Forelimb muscle (tissue), 1 donor: ENCODE measurements around the gene SMIM29. TPM values are rescaled to one million over a fixed set of nuclear protein-coding genes. Genes with fewer than 3 reads are reported as not detected.
"Not testable (repeated sequence)": the region's sequence is repeated elsewhere in the genome, so short reads cannot be mapped to it uniquely, and the experiment has no call there.

Experiments
- DNase-seq: peaks from one replicate; pipeline ENCODE4 v3.0.0-alpha.2; 2013; ENCODE audit warnings: low read depth
- polyA plus RNA-seq: library from polyadenylated mRNA; unstranded; fragments of 120-200 nt; gene quantifications from one replicate; pipeline ENCODE4 v1.2.1, GENCODE V29; 2013; ENCODE audit not compliant: insufficient read length

Gene SMIM29
- polyA plus RNA-seq, result 7.6 TPM

DNA sequence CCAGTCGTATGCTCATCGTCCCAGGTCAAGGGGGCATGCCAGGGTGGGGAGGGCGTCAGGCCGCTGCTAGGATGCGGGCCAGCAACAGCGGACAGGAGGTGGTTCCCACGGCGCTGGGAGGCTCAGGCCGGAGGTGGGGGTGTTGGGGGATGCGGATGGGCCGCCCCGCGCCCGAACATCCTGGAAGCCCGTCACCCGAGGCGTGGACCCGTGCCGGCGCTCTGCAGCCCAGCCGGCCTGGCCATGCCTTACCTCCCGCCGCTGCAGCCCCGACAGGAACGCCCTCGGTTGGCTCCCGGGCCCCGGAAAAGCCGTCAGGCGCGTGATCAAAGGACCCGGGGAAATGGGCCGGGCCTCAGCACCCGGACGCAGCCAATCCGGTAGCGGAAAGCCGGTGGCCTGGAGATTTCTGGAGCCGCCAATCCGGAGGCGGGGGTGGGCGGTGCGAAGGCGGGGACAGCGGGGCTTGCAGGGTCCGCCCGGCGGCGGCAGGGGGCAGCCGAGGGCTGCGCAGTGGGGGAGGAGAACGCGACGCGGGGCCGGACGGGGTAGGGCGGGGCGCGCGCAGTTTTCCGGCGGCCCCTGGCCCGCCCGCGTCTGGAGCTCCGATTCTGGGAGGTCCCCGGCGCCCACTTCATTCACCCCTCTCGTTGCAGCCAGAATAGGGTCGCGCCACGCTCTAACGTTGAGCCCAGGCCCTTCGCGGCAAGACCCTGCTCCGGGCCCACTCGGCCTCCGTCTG, at the start of gene SMIM29:
TSS of gene SMIM29 (minus strand) at position 280 of the 742 bp plus-strand sequence. CDS start 1,215 bp downstream, outside the sequence.
- peak; percentile 62 for DNase-seq

DNA sequence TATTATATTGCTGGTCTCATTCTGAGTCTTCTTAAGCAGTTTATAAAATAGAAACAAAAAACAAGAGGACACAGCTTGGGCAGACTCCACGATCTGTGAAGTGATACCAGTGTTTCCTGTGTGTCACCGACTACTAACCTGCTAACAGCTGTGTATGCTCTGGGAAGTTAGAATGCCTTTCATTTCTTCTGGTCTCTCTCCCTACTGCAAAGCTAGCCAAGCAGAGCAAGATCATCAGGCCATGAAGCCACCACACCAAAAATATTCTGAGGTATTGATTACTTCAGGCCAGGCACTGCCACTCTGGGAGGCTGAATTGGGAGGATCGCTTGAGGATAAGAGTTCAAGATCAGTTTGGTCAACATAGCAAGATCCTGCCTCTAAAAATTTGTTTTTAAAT, 46.9 kb upstream of the SMIM29 start:
- no peak for DNase-seq

DNA sequence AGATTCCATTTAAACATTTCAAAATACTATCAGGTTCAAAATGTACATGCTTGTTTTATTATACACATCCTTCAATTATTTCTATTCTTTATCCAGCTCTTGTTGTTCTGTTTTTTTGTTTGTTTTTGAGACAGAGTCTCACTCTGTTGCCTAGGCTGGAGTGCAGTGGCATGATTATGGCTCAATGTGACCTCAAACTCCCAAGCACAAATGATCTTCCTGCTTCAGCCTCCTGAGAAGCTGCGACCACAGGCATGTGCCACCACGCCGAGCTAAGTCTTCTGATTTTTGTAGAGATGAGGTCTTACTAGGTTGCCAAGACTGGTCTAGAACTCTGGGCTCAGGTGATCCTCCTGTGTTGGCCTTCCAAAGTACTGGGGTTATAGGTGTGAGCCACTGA, 44.1 kb upstream of the SMIM29 start:
- DNase-seq, result no peak

DNA sequence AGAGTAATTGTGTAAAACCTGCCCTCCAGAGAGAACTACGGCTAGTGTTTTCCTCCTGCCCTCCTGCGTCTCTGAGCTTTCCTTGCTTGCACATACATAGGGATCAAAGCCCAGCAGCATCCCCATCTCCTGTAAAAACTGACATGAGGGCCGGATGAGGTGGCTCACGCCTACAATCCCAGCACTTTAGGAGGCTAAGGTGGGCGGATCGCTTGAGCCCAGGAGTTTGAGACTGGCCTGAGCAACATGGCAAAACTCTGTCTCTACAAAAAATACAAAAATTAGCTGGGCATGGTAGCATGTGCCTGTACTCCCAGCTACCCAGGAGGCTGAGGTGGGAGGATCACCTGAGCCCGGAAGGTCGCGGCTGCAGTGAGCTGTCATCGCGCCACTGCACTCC, 40.3 kb upstream of the SMIM29 start:
- DNase-seq, result no peak

DNA sequence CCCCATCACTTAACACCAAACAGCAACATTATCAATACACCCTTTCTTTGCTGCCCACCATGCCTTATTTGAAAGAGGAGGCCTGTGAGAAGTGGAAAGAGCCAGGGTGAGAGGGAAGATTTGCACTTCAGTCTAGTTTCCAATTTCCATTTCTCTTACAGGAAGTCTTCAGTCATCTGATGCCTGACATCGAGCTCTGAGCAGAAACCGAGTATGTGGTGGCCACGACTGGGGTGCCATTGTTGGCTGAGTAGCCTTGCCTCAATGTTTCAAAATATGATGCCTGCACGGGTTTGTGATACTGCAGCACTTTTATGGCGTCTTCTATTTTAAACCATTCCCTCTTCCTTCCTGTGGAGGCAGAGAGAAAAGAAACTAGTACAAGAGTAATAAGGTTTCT, 39.8 kb upstream of the SMIM29 start:
- DNase-seq, result no peak

DNA sequence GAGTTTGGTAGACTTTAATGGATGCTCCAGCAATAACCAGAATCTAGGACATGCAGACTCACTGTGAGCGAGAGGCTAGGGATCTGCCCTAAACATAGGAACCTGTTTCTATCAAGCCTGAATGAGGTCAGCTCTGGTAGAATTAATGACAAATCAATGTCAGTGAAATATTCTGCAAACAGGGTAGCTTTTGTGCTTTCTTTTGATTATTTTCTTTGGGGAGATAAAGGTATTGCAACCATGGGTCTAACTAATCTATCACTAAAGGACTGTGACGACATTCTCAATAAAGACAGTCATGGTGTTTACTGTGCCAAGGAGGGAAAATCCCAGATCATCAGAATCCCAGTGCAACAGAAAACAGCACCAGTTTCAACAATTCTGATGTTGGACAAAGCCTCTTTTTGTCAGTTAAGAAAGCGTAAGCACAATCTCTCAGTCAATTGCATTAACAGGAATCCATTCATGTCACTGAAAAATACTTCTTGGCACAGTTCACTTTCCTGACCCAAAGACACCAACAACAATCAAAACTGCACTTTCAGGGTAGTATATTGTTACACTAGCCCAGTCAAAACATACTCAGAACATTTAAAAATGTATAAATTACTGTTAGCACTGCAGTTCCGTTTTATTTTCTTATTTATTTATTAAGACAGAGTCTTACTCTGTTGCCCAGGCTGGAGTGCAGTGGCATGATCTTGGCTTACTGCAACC, 36.8 kb upstream of the SMIM29 start:
- no peak for DNase-seq

DNA sequence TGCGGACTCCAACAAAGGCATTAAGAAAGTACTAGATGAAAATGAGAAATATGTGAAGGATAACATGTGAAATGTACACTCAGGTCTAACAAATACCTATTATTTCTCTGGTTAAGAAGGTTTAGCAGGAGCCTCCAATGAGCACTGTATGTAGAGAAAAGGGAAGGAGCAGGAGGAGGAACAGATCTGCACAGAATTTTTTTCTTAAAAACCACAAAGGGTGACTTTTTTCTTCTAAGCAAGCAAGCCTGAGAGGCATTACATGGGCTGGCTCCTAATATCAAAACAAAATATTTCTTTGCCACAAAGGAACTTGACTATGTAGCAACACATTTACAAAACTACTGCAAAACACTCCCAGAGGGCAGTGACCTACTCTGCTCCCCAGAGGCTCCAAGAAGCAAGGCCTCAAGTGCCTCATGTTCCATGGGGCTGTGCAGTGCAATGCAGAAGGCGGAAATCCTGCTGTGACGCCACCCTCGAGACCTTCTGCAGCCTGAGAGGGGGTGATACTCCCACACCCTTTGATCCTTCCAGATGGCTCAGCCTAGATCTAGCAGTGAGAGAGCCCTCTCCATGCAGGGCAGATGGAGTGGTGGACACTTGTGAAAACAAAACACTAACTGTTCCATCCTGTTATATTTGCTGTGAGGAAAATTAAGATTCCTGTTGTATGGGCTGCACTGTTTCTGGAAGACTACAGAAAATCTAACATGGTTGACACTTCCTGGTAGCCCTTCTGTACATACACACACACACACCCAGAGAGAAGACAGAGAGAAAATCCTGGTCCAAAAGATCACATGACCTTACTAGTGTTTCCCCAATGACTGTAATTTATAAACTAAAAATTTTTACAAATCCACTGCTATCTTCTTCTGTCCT, 36.0 kb upstream of the SMIM29 start:
- no peak for DNase-seq

DNA sequence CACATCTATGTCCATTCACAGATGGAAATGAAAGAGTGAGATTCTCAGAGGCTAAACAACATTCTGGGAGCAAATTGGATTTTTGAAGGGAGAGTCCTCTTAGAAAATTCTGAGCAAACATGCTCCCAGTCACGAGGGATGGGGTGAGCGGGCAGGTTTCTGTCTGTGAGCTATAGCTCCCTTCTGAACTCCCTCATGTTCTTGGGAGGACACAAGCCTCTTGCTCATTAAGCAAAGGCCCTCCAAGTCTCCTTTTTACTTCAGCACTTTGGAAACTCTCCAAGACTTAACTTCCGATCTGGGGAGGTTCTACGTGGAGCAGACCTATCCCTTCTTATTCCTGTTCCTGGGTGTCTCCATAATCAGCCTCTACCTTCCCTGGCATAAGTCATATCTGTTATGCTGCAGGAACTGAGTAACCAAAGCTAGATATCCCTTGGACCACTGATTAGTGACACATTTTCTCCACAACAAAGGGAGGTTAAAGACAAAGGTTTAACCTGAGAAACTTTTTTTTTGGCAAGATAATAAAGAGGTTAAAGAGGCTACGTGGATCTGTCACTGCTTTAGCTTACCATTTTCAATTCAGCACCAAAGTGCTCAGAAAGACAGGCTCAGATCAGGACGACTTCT, 33.0 kb upstream of the SMIM29 start:
- no peak for DNase-seq

DNA sequence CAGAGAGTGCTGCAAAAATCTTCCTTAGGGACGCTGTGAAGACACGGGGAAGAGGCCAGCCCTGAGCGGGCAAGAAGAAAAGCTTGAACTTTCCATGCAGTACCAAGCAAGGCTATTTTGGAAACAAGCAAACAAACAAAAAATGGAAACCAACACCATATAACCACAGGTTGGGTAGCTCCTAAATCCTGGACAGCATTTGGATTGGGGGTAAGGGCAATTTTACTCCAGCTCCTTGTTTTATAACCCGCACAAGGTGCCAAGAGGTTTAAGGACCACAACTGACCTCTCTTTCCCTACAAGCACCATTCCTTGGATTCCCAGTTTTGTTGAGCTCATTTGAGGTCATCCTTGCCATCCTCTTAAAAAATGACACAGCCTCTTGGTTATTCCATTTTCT, 31.4 kb upstream of the SMIM29 start:
- no peak for DNase-seq

DNA sequence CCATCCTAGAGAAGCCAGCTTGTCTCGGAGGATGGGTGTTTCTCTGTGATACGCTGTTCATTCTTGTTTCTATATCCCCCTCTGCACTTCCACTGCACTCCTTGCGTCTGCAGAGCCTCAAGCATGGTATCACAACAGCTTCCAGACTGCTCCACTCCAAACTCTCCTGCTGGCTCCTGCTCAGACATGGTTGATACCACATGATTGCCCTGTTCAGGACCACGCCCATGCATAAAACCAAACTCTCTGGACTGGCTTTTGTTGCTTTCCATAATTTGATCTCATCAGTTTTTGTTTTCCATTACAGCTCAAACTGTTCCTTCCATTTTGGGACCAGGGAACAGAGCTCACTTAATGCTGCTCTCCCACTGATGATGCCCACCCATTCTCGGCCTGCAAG, 30.0 kb upstream of the SMIM29 start:
- no peak for DNase-seq

DNA sequence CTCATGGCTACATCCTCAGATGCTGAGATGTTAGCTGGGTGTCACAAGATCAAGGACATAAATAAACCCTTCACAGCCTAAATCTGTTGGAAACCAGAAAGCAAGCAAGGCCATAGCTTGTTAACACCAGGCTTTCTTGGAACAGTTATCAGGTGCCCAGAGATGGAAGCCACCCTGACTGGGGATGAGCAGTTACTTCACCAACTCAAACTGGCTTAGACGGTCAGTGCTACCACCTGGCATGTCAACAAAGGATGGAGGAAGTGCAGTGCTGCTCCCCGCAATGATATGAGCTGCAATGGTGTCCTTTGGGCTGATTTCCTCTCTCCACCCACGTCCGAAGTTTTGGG, 28.9 kb upstream of the SMIM29 start:
- DNase-seq, result no peak

DNA sequence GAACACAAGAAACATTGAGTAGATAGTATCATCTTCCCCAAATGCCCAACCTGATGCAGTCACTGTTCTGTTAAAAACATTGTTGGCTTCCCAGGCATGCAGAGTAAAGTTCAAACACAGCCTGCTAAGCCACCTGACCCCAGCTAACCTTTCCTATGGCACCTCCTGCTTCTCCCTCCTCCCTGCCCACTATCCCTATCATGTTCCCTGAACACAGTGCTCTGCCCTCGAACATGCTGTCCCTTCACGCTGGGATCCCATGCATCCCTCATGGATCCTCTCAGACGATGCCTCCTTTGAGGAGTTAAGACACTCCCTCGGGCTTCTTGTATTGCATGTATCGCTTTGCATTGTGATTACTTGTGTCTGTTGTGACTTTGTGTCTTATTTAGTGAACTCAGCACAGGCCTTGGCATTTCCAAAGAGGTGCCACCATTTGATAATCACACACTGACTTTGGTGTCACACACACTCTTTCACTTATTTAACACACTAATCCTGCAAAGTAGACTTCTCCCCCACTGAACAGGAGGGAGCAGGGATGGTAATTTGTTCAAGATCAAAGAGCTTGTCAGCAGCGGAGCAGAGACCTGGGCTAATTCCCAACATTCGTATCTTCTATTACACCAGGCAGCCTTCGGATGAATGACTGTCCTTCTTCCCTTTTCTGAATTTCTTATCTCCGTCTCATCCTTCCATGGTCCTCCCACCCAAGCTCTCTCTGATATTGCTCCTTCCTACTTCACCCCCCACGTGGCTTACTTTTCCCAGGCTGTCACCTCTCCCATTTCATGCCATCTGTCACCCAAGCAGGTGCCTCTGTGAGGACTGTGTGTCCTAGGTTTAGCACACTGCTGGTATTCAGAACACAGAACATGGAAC, 28.3 kb upstream of the SMIM29 start:
- no peak for DNase-seq

DNA sequence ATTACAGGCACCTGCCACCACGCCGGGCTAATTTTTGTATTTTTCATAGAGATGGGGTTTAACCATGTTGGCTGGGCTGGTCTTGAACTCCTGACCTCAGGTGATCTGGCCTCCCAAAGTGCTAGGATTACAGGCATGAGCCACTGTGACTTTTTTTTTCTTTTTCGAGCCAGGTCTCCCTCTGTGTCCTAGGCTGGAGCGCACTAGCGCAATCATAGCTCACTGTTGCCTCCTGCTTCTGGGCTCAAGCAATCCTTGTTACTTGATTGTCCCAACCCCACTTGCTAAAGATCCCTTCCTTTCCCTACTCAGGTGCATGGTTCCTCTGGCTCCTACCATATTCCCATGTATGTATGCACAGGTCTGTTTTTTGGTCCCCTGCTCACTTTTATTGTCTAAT, 27.4 kb upstream of the SMIM29 start:
- DNase-seq, result no peak

DNA sequence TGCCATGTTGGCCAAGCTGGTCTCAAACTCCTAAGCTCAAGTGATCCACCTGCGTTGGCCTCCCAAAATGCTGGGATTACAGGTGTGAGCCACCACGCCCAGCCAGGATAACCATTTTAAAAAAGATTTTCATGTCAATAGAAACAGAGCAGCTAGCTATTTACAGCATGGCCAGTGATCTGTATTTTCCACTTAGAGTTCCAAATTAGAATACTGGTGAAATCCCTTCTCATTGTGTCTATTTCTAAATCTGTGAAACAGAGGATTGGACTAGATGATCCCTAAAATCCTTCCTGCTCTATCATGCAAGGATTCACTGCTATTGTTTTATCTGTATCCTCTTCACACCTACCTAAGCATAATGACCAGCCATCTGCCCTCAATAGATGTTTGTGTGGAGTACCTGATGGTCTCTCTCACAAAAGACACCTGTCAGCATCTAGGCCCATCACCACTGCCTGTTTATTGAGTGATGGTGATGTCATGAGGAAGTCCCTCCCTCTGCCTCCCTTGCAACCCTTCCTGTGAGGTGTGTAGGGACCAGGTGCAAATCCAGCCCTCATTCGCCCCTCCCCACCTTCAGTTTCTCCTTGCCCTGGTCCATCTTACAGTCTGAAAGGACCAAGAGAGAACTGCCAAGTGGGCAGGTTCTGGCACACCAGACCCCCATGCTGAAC, 26.5 kb upstream of the SMIM29 start:
- DNase-seq, result no peak

DNA sequence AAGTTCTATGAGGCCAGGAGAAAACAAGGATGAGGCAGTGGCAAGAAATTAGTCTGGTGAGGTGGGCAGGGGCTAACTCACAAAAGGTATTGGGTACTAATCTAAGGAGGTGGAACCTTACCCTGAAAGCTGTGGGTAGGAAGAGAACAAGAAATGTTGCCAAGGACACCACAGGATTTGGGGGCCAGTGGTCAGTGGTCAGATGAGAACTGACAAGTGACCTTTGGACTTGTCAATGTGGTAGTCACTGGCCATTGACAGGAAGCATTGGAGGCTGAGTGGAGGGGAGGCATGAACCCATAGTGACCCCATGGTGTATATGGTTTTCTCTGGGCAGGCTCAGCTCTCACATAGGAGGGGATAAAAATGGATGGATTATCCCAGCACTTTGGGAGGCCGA, 25.3 kb upstream of the SMIM29 start:
- no peak for DNase-seq

DNA sequence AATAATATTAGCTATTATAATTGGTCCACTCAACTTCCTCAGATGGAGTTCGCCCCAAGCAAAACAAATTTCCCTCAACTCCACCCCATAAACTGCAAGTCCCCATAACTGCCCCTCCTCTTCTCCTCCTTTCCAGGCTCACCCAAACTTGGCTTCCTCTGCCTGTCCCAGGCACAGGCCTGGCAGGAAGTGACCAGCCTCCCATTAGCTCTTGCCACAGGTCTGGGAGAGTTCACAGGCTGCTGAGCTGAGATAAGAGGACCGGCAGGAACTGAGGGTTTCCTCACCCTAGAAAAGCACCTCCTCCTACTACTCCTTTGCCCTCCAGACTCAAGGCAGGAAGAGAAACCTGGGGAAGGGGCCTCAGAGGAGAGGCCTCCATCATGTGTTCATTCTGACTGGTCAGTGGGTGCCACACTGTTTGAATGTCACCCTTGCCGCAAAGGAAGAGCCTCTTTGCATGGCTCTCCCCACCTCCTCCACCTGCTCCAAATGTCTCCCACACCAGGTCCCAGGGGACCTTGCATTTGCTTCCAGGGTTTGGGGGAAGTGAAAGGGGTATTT, 24.5 kb upstream of the SMIM29 start:
- no peak for DNase-seq

DNA sequence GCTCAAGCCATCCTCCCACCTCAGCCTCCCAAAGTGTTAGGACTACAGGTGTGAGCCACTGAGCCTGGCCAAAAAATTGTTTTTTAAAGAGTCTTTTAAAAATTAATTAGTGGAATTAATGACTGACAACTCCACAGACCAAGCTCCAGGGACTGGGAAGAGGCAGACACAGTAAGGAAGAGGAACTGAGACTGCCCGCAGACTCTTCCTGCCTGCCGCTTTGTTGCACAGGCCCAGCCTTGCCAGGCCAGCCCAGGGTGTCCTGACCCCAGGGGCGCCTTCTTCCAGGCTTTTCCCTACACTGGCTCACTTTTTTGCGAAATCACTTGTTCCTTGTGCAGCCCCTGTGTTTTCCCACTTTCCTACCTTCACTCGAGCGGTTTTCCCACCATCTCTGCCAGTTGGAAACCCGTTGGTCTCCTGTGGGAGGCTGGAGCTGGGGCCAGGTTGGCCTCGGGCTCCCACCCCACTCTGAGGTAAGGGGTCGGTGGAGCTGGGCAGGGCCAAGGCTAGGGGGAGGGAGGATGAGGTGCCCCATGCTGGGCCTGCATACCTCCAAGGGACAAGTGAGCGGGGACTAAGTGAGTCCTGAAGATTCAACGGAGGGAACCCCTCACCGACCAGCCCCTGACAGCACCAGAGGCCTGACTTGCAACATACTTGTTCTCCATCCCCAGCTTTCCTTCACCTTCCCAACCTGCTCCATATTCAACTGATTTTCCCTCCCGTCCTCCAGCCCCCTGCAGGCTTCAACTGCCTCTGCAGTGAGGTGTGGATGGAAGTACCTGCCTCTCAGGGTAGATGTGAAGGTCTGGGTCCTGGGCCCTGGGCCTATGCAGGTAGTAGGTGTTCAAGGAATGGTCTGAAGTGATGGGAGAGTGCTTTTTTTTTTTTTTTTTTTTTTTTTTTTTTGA, 23.5 kb upstream of the SMIM29 start:
- no peak for DNase-seq

DNA sequence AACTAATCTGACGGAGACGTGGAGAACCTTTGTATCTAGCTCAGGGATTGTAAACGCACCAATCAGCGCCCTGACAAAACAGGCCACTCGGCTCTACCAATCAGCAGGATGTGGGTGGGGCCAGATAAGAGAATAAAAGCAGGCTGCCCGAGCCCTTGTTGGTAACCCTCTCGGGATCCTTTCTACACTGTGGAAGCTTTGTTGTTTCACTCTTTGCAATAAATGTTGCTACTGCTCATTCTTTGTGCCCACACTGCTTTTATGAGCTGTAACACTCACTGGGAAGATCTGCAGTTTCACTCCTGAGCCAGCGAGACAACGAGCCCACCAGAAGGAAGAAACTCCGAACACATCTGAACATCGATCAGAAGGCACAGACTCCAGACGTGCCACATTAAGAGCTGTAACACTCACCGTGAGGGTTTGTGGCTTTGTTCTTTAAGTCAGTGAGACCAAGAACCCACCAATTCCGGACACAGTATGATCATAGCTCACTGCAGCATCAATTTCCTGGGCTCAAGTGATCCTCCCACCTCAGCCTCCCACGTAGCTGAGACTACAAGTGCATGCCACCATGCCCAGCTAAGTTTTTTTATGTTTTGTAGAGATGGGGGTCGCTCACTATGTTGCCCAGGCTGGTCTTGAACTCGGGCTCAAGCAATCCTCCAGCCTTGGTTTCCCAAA, 21.0 kb upstream of the SMIM29 start:
- DNase-seq, result not testable (repeated sequence)
